Keratinocyte (primary cell): ENCODE data around the gene CSRP3. TPM values are rescaled to one million over a fixed set of nuclear protein-coding genes. Genes with fewer than 3 reads are reported as not detected.

Experiments
- DNase-seq: peaks from one replicate; pipeline ENCODE4 v3.0.0-alpha.2; 2011; ENCODE audit warnings: low read depth, missing footprints, low spot score
- FAIRE-seq: peaks from 2 replicates; lab custom pipeline; 2011; peaks lifted over from hg19 to GRCh38; lab: Jason Lieb, UNC
- H2AFZ ChIP-seq: 2 replicates; pipeline ENCODE4 v1.6.0; 2012; ENCODE audit warnings: low read length, control low read depth, inconsistent platforms; ENCODE audit not compliant: control insufficient read depth
- H3K27ac ChIP-seq: 2 replicates; pipeline ENCODE4 v1.5.1; 2011; ENCODE audit warnings: low read length; ENCODE audit not compliant: control insufficient read depth, insufficient read depth
- H3K27me3 ChIP-seq: 3 replicates; pipeline ENCODE4 v1.6.0; 2011; ENCODE audit warnings: low read length; ENCODE audit not compliant: control insufficient read depth, insufficient read depth; ENCODE audit errors: extremely low read depth
- H3K36me3 ChIP-seq, 2 experiments: 2 replicates in 1 of 2; 3 replicates in 1 of 2; pipeline ENCODE4 v1.5.1; 2011; ENCODE audit warnings: low read length in 2 of 2, mild to moderate bottlenecking in 1 of 2; ENCODE audit not compliant: control insufficient read depth in 2 of 2, insufficient read depth in 2 of 2; ENCODE audit errors: extremely low read depth in 1 of 2
- H3K4me1 ChIP-seq: 3 replicates; pipeline ENCODE4 v1.5.1; 2011; ENCODE audit warnings: low read length; ENCODE audit not compliant: control insufficient read depth, insufficient read depth; ENCODE audit errors: extremely low read depth
- H3K4me2 ChIP-seq: 3 replicates; pipeline ENCODE4 v1.6.0; 2011; ENCODE audit warnings: low read depth, low read length; ENCODE audit not compliant: control insufficient read depth, insufficient read depth; ENCODE audit errors: extremely low read depth
- H3K4me3 ChIP-seq, 3 experiments: fragments of 200-600 bp in 1 of 3; sonication (generic) in 1 of 3; 2 replicates in 2 of 3; 3 replicates in 1 of 3; pipeline ENCODE4 v1.5.1; 2011 to 2016; ENCODE audit warnings: low read length in 3 of 3, mild to moderate bottlenecking in 3 of 3, control low read depth in 2 of 3, inconsistent platforms in 1 of 3, low read depth in 1 of 3, mixed read lengths in 1 of 3, mixed run types in 1 of 3, moderate library complexity in 1 of 3; ENCODE audit not compliant: control insufficient read depth in 2 of 3, insufficient read depth in 2 of 3; ENCODE audit errors: extremely low read depth in 1 of 3
- H3K79me2 ChIP-seq: 2 replicates; pipeline ENCODE4 v1.6.0; 2012; ENCODE audit warnings: low read length; ENCODE audit not compliant: control insufficient read depth, insufficient read depth
- H3K9ac ChIP-seq: 3 replicates; pipeline ENCODE4 v1.6.0; 2011; ENCODE audit warnings: low read length; ENCODE audit not compliant: control insufficient read depth, insufficient read depth; ENCODE audit errors: extremely low read depth
- H3K9me1 ChIP-seq: 3 replicates; pipeline ENCODE4 v1.6.0; 2011; ENCODE audit warnings: low read length; ENCODE audit not compliant: control insufficient read depth, insufficient read depth; ENCODE audit errors: extremely low read depth
- H3K9me3 ChIP-seq: 2 replicates; pipeline ENCODE4 v1.5.1; 2012; ENCODE audit warnings: low read depth, low read length; ENCODE audit not compliant: control insufficient read depth
- H4K20me1 ChIP-seq: 3 replicates; pipeline ENCODE4 v1.6.0; 2011; ENCODE audit warnings: low read length; ENCODE audit not compliant: control insufficient read depth, insufficient read depth; ENCODE audit errors: extremely low read depth
- CTCF ChIP-seq, 3 experiments: IDR thresholded peaks in 1 of 3; conservative IDR thresholded peaks in 1 of 3; optimal IDR thresholded peaks in 1 of 3; 2 replicates in 2 of 3; 3 replicates in 1 of 3; pipeline versions ENCODE3 to v1.5.1; 2011; ENCODE audit warnings: low read length in 3 of 3, mild to moderate bottlenecking in 3 of 3, moderate library complexity in 2 of 3, control low read depth in 1 of 3, inconsistent platforms in 1 of 3; ENCODE audit not compliant: insufficient read depth in 2 of 3; ENCODE audit errors: extremely low read depth in 1 of 3
- EZH2 ChIP-seq: IDR thresholded peaks from one replicate; pipeline ENCODE4 v1.6.1; 2012; ENCODE audit warnings: inconsistent platforms, mild to moderate bottlenecking, low read length, moderate library complexity
- dilution Hi-C: fragments of 300-500 bp; cut with MboI; formaldehyde crosslinking; loops from one replicate; pipeline ENCODE4 v1.7.0; 2020; ENCODE audit warnings: low sequenced_read_pairs; ENCODE audit not compliant: extremely low pct_ligation_motif_present
- polyA plus RNA-seq, 5 experiments: library from polyadenylated mRNA; depleted of rRNA in 3 of 5; stranded (reverse) in 3 of 5; stranded (forward) in 1 of 5; unstranded in 1 of 5; fragments of >200 nt; gene quantifications; 1 replicate in 1 of 5; 2 replicates in 3 of 5; 3 replicates in 1 of 5; pipeline versions ENCODE4 v1.2.1 to v1.2.3, GENCODE V29; 2011 to 2012; ENCODE audit warnings: missing spikeins in 2 of 5, low read depth in 1 of 5, low replicate concordance in 1 of 5

Gene CSRP3
- polyA plus RNA-seq, 1 donor (not counting 4 experiments of a cell fraction or from before 2014, with no cell fraction given) = not detected

GRCh38 chr11:19229671-19230070 lies 27.9 kb upstream of the CSRP3 start:
- dilution Hi-C loops = no loop called here
- Histone ChIP-seq H3K4me1 (peaks cover 12% of the 10 kb centered on the region), H3K9me1 (no peaks in the 10 kb centered on the region), H3K9ac (no peak overlapping the region), H2AFZ (no peak overlapping the region), H4K20me1 (no peaks in the 10 kb centered on the region), H3K4me3 (no peak overlapping the region), H3K27me3 (no peaks in the 10 kb centered on the region), H3K79me2 (no peaks in the 10 kb centered on the region), H3K9me3 (no peaks in the 10 kb centered on the region), H3K4me2 (no peak overlapping the region), H3K27ac (no peak overlapping the region), H3K36me3 (peaks cover 0 to 6% of the 10 kb centered on the region in 2 experiments)
- no peak for TF ChIP-seq CTCF (optimal IDR thresholded peaks at IDR 0.05 in 1 of 3, IDR thresholded peaks at IDR 0.05 in 1 of 3, conservative IDR thresholded peaks at IDR 0.05 in 1 of 3; ENCODE audit: extremely low read depth in 1 of 3, insufficient read depth in 2 of 3, low read length in 3 of 3)
- TF ChIP-seq EZH2 = no peak
- FAIRE-seq = no peak
- DNase-seq = no peak

- FAIRE-seq (no peak), DNase-seq (no peak)
- H3K36me3 ChIP-seq = peaks cover 0 to 5% of the 10 kb centered on the region in 2 experiments
Measured at GRCh38 chr11:19228968-19229367, 27.2 kb upstream of the CSRP3 start.

More at GRCh38 chr11:19228968-19229367, 27.2 kb upstream of the CSRP3 start:
- Histone ChIP-seq H3K79me2 (no peaks in the 10 kb centered on the region), H3K9ac (no peak overlapping the region), H3K4me1 (peaks cover 12% of the 10 kb centered on the region), H3K9me1 (no peaks in the 10 kb centered on the region), H2AFZ (no peak overlapping the region), H3K9me3 (no peaks in the 10 kb centered on the region), H3K4me3 (no peak overlapping the region), H3K27me3 (no peaks in the 10 kb centered on the region), H3K27ac (no peak overlapping the region), H3K4me2 (no peak overlapping the region), H4K20me1 (no peaks in the 10 kb centered on the region)
- dilution Hi-C loops = no loop called here
- TF ChIP-seq EZH2 = no peak
- no peak for TF ChIP-seq CTCF (optimal IDR thresholded peaks at IDR 0.05 in 1 of 3, IDR thresholded peaks at IDR 0.05 in 1 of 3, conservative IDR thresholded peaks at IDR 0.05 in 1 of 3; ENCODE audit: extremely low read depth in 1 of 3, insufficient read depth in 2 of 3, low read length in 3 of 3)
